Smooth muscle cell (in vitro differentiated cells): ENCODE results near the gene SLC35A4. TPM values are rescaled to one million over a fixed set of nuclear protein-coding genes. Genes with fewer than 3 reads are reported as not detected.

Experiments
- DNase-seq: peaks from one replicate; lab custom pipeline; 2025; ENCODE audit not compliant: unreplicated experiment; lab: John Stamatoyannopoulos, UW
- H2AFZ ChIP-seq: fragments of 200-600 bp; sonication (generic); 2 replicates; pipeline ENCODE4 v1.6.0; 2016; ENCODE audit warnings: antibody characterized with exemption, low read depth, mild to moderate bottlenecking
- H3F3A ChIP-seq: fragments of 200-600 bp; sonication (generic); 2 replicates; pipeline ENCODE4 v1.6.0; 2017; ENCODE audit warnings: antibody characterized with exemption, low read depth
- H3K27ac ChIP-seq: fragments of 200-600 bp; sonication (generic); 2 replicates; pipeline ENCODE4 v1.5.1; 2016; ENCODE audit warnings: low read depth, mild to moderate bottlenecking
- H3K27me3 ChIP-seq: fragments of 200-600 bp; sonication (generic); 2 replicates; pipeline ENCODE4 v1.6.1; 2016; ENCODE audit warnings: low read depth, mild to moderate bottlenecking
- H3K36me3 ChIP-seq: fragments of 200-600 bp; sonication (generic); 2 replicates; pipeline ENCODE4 v1.5.1; 2016; ENCODE audit warnings: low read depth
- H3K4me1 ChIP-seq: fragments of 200-600 bp; sonication (generic); 2 replicates; pipeline ENCODE4 v1.5.1; 2016; ENCODE audit warnings: low read depth
- H3K4me2 ChIP-seq: fragments of 200-600 bp; sonication (generic); 2 replicates; pipeline ENCODE4 v1.6.0; 2016; ENCODE audit warnings: mild to moderate bottlenecking
- H3K4me3 ChIP-seq: fragments of 200-600 bp; sonication (generic); 2 replicates; pipeline ENCODE4 v1.5.1; 2016; ENCODE audit warnings: mild to moderate bottlenecking
- H3K79me2 ChIP-seq: fragments of 200-600 bp; sonication (generic); 2 replicates; pipeline ENCODE4 v1.6.0; 2016; ENCODE audit warnings: low read depth, mild to moderate bottlenecking
- H3K9ac ChIP-seq: fragments of 200-600 bp; sonication (generic); 2 replicates; pipeline ENCODE4 v1.6.0; 2016; ENCODE audit warnings: low read depth
- H3K9me3 ChIP-seq: fragments of 200-600 bp; sonication (generic); replicated peaks from 2 replicates; pipeline ENCODE4 v1.5.1; 2016; ENCODE audit warnings: low read depth
- H4K20me1 ChIP-seq: fragments of 200-600 bp; sonication (generic); 2 replicates; pipeline ENCODE4 v1.6.0; 2016; ENCODE audit warnings: low read depth
- WGBS: methylation state at CpG from one replicate; pipeline ENCODE4 v1.1.7; 2016; ENCODE audit warnings: low lambda C conversion rate; 5-methylcytosine and 5-hydroxymethylcytosine counted together
- polyA plus RNA-seq: library from polyadenylated mRNA; unstranded; fragments of >200 nt; fragmentation: Nextera tagmentation; extraction: Ambion mirVana; gene quantifications from 2 replicates; pipeline ENCODE4 v1.2.1, GENCODE V29; 2016
- total RNA-seq: library from RNA; depleted of rRNA; stranded (reverse); fragments of >200 nt; gene quantifications from 2 replicates; pipeline ENCODE4 v1.2.3, GENCODE V29; 2014
- TF ChIP-seq, protein P1 (sequence below): fragments of 200-600 bp; sonication (generic); IDR thresholded peaks from 2 replicates; pipeline ENCODE4 v1.5.1; 2017; ENCODE audit warnings: borderline replicate concordance, mild to moderate bottlenecking, antibody characterized with exemption; ENCODE audit not compliant: insufficient read depth, poor library complexity, severe bottlenecking

Gene SLC35A4
- total and polyA plus RNA-seq, 2 experiments from 2014 or later: 42.7 to 82.9 TPM

DNA sequence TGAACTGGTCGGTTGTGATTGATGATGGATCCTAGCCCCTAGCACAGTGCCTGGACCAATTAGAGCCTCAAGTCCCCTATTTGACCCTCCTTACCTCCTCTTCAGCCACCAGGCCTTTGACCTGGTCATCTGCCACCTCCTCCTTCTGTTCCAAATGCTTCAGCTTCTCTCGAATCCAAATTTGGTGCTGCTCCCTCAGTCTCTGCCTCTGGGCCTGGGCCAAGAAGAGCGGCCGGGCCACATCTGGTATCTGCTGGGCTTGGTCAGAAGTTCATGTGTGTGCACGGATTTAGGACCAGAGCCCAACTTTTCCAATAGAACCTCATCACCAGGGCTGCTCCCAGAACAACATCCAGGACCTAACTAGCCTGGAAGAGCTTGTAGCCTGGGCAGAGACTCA lies 6.5 kb downstream of the SLC35A4 start:
- Histone ChIP-seq H3K4me3 (no peak overlapping the region), H2AFZ (no peak overlapping the region), H3K9me3 (no peaks in the 10 kb centered on the region), H3K27ac (no peak overlapping the region), H3K4me1 (no peaks in the 10 kb centered on the region), H3K36me3 (no peaks in the 10 kb centered on the region), H3F3A (no peaks in the 10 kb centered on the region), H3K27me3 (no peaks in the 10 kb centered on the region), H3K4me2 (no peak overlapping the region), H3K79me2 (peaks cover 5% of the 10 kb centered on the region), H3K9ac (no peak overlapping the region), H4K20me1 (no peaks in the 10 kb centered on the region)
- no peak for DNase-seq
- TF ChIP-seq, protein P1, sequence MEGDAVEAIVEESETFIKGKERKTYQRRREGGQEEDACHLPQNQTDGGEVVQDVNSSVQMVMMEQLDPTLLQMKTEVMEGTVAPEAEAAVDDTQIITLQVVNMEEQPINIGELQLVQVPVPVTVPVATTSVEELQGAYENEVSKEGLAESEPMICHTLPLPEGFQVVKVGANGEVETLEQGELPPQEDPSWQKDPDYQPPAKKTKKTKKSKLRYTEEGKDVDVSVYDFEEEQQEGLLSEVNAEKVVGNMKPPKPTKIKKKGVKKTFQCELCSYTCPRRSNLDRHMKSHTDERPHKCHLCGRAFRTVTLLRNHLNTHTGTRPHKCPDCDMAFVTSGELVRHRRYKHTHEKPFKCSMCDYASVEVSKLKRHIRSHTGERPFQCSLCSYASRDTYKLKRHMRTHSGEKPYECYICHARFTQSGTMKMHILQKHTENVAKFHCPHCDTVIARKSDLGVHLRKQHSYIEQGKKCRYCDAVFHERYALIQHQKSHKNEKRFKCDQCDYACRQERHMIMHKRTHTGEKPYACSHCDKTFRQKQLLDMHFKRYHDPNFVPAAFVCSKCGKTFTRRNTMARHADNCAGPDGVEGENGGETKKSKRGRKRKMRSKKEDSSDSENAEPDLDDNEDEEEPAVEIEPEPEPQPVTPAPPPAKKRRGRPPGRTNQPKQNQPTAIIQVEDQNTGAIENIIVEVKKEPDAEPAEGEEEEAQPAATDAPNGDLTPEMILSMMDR: no peak
- WGBS: 92% methylated on average over 5 of the region's 5 CpGs

GRCh38 chr5:140573683-140574082 lies 9.1 kb downstream of the SLC35A4 start:
- Histone ChIP-seq H3K9me3 (no peaks in the 10 kb centered on the region), H3K4me2 (no peak overlapping the region), H4K20me1 (no peaks in the 10 kb centered on the region), H2AFZ (no peak overlapping the region), H3K36me3 (no peaks in the 10 kb centered on the region), H3K27ac (no peak overlapping the region), H3F3A (no peaks in the 10 kb centered on the region), H3K9ac (no peak overlapping the region), H3K27me3 (no peaks in the 10 kb centered on the region), H3K4me1 (no peaks in the 10 kb centered on the region), H3K79me2 (no peaks in the 10 kb centered on the region), H3K4me3 (no peak overlapping the region)
- 94% methylated on average over 7 of the region's 7 CpGs for WGBS
- TF ChIP-seq, protein P1: no peak
- no peak for DNase-seq

- no peak overlapping the region for H3K4me2 ChIP-seq
- H3K36me3 ChIP-seq: no peaks in the 10 kb centered on the region
- no peak overlapping the region for H3K27ac ChIP-seq
- H3K4me1 ChIP-seq: no peaks in the 10 kb centered on the region
- no peaks in the 10 kb centered on the region for H3K27me3 ChIP-seq
- no peaks in the 10 kb centered on the region for H3K79me2 ChIP-seq
- TF ChIP-seq, protein P1: no peak
- no peaks in the 10 kb centered on the region for H3K9me3 ChIP-seq
- no peaks in the 10 kb centered on the region for H3F3A ChIP-seq
- H3K9ac ChIP-seq: no peak overlapping the region
- no peak for DNase-seq
- H3K4me3 ChIP-seq: no peak overlapping the region
- H2AFZ ChIP-seq: no peak overlapping the region
- 35% methylated on average over 3 of the region's 3 CpGs for WGBS
- no peaks in the 10 kb centered on the region for H4K20me1 ChIP-seq
Measured at GRCh38 chr5:140574165-140574564, 9.5 kb downstream of the SLC35A4 start.

- Histone ChIP-seq H3K79me2 (no peaks in the 10 kb centered on the region), H3K4me1 (no peaks in the 10 kb centered on the region), H3K4me3 (no peak overlapping the region), H3K27ac (no peak overlapping the region), H3F3A (no peaks in the 10 kb centered on the region), H3K36me3 (no peaks in the 10 kb centered on the region), H3K27me3 (no peaks in the 10 kb centered on the region), H4K20me1 (no peaks in the 10 kb centered on the region), H2AFZ (no peak overlapping the region), H3K9ac (no peak overlapping the region), H3K4me2 (no peak overlapping the region), H3K9me3 (no peaks in the 10 kb centered on the region)
- DNase-seq: no peak
- TF ChIP-seq, protein P1: no peak
- WGBS: 92% methylated on average over 8 of the region's 8 CpGs
Measured at GRCh38 chr5:140575309-140575708, 10.7 kb downstream of the SLC35A4 start.
